ENCODE measurements around the gene PLOD1.
"Not testable (repeated sequence)": the region's sequence is repeated elsewhere in the genome, so short reads cannot be mapped to it uniquely, and the experiment has no call there.

The PLOD1 gene

GRCh38 chr1:12008355-12008754 is 73.8 kb downstream of the PLOD1 start:
- DNase-seq: not testable (repeated sequence)

DNA sequence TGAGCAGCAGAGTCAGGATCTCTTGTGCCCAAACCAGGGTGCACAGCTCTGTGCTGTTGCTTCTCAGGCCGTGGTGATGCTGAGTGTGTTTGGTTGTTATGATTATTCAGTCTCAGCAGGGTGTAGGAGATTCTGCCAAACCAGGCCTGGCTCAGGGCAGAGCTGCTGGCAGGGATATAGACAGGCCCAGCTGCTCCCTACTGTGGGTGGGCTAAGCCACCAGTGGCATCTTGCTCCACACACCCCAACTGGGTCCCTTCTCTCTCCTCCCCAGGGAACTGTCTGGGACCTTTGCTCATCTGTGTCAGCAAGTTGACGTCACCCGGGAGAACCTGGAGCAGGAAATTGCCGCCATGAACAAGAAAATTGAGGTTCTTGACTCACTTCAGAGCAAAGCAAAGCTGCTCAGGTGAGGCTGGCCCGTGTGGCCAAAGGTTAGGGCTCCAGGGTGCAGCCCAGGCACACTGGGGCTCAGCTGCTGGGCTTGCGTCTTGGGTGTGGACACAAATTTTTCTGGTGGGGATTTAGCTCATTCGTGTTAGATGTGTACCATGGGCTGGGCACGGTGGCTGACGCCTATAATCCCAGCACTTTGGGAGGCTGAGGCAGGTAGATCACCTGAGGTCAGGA is 74.9 kb downstream of the PLOD1 start:
- no peak for DNase-seq

DNA sequence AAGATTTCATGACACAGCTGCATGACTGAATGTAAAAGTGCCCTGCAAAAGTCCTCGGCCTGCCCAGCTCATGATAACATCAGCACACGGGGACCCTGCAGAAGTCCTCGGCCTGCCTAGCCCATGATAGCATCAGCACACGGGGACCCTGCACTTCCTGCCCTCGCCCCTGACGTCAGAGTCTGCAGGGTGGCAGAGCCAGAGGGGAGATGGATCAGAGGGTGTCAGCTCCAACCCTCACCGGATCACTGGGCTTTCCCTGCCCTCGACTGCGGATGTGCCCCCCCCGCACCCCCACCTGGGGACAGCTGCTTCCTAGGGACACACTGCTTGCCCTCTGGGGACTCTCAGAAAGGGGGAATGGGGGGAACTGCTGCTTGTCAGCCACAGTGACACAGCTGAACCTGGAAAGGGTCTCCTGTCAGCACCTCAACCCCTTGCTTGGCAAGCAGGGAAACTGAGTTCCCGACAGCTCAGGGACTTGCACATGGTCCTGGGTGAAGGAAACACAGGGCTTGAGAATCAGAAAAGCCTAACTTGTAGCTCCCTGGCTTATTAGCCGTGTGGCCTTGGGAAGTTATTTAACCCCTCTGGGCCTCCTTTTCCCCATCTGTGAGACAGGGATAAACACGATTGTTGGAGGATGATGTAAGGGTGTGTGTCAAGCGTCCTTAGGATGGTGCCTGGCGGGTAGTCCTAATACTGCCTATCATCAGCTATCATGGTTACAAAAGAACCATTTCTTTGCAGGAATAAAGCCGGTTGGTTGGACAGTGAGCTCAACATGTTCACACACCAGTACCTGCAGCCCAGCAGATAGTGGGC is 76.4 kb downstream of the PLOD1 start:
- DNase-seq: no peak

DNA sequence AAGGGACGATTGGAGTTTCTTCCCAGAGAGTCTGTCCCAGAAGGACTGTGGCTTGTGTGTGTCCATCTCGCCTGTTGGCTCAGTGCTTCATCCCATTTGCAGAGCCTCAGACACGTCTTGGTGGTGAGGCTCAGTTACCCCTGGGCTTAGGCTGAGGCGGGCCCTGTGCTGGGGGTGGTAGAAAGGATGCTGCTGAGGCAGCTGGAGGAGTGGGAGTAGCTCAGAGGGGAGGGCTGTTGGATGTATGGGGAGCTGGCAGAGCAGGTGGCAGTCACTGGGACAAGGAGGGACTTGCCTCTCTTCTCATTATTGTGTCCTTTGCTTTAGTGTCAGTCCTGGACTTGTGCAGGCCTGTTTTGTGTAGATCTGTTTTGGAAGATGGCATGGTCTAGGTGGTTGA is 77.5 kb downstream of the PLOD1 start:
- DNase-seq: no peak

DNA sequence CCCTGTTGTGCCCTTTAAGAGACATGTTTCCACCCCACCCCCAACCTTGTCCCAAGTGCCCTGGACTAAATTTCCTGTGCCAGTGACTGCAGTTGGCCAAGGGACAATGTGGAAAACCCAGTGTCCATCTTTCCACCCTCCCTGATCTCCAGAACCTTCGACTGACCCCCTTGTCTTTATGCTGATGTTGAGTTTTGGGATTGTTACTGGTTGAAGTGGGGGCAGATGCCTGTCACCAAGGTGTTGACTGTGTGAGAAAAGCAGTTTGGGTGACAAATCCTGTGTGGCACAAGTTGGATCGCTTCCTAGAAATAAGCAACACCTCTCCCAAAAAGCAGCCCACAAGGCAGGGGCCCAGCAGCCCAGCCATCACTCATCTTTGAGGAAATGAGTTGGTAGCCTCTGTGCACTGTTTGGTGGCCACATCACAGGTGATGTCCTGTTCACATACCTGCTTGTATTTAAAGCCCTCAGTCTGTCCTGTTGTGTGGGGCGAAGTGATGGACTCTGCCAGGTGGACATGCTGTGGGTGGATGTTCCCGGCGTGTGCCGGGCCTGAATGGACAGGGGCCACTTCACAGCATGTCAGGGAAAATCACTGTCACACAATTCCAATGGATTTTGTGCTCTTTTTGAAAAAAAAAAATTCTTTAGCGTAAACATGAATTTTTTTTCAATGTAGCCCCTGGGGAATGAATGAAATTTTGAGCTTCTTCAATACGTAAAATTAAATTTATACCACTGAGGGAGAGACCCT is 78.2 kb downstream of the PLOD1 start:
- no peak for DNase-seq

DNA sequence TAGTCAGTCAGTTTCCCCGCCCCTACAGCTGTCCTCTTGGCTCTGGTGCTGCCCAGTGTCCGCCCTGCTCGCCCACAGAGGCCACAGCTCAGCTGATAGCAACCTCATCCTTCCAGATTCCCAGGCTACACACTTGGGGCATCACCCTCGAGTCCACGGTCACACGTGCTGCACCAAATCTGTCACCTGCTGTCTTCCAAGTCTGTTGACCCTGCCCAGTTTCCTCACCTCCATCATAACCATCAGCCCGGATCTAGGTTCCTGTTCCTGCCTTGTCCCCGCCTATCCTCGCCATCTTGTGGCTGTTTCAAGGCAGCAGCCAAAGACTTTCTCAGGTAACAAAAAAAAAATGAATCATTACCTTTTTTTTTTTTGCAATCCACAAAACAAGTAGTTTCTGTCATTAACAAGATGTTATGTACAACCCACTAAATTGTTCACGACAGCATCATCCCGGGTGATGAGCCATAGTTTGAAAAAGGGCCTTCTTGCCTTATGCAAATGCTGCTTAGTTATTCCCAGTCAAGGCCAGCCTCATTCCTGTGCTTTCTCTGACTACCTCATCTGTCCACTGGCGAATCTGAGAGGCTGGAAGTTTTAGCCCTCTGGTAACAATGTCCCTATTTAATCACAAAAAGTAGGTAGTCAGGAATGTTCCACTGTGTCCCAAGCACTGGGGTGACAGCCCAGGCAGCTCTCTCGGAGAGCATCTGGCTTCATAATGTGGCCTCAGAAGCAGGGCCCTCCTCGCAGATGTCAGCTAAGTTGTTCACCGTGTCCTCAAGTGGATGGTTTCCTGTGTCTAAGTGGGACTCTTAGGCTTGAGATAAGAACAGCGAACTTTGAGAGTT is 79.8 kb downstream of the PLOD1 start:
- no peak for DNase-seq

DNA sequence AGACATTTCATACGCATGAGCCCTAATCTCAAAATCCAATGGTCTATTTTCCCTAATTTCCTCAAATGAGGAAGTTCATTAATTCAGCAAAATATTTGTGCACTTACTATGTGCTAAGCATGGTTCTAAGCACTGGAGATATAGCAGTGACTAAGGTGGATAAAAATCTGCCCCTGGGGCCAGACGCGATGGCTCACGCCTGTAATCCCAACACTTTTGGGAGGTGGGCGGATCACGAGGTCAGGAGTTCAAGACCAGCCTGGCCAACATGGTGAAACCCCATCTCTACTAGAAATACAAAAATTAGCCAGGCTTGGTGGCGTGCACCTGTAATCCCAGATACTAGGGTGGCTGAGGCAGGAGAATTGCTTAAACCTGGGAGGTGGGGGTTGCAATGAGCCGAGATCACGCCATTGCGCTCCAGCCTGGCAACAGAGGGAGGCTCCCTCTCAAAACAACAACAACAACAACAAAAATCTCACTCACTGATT is 80.5 kb downstream of the PLOD1 start:
- no peak for DNase-seq

DNA sequence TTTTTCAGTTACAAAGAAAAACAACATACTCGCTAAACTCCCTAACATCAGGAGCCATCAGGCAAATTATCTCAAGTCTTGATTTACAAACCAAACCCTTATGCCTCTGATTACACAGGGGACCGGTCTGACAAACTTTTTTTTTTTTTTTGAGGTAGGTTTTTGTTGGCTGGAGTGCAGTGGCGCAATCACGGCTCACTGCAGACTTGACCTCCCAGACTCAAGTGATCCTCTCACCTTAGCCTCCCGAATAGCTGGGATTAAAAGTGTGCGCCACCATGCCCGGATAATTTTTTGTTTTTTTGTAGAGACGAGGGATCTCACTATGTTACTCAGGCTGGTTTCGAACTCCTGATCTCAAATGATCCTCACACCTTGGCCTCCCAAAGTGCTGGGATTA is 81.0 kb downstream of the PLOD1 start:
- DNase-seq: no peak

GRCh38 chr1:12016182-12016581 is 81.7 kb downstream of the PLOD1 start:
- no peak for DNase-seq

DNA sequence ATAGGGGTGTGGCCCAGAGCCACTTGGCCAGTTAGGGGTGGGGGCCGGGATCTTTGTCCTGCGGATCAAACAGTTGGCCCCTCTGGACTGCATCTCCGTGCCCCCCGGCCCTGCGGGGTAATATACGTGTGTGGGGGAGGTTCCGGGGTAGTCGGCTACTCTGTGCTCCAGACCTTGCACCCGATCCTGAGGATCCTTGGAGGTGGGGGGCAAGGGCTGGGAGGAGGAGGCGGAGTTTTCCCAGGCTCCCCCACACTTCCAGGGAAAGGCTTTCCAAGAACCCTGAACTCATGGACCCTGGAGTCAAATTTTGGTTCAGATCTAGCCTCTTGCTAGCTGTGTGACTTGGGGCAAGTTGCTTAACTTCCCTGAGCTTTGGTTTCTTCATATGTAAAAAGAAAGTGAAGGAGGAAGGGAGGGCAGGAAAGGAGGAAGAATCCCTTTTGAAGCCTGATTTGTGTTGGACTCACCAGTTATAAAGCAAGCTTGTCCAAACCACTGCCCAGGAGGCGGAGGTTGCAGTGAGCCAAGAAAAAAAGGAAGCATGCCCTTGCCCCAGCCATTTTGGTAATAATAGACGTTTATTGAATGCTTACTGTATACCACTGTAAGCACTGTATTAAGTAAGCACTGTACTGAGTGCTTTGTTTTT is 85.5 kb downstream of the PLOD1 start:
- DNase-seq: no peak

DNA sequence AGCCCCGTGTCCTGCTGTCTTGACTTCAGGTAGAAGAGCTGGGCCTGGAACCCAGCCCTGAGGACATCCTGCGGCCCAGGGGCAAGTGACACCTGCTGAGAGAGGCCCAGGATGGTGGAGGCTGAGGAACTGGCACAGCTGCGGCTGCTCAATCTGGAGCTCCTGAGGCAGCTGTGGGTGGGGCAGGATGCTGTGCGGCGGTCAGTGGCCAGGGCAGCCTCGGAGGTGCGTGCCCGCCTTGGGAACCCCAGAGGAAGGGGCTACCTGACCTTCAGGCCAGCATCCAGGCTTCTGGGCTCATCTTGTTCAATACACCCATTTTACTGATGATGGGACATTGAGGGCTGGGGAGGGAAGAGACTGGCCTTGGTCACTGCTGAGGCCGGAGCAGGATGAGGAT is 87.1 kb downstream of the PLOD1 start:
- DNase-seq: no peak

DNA sequence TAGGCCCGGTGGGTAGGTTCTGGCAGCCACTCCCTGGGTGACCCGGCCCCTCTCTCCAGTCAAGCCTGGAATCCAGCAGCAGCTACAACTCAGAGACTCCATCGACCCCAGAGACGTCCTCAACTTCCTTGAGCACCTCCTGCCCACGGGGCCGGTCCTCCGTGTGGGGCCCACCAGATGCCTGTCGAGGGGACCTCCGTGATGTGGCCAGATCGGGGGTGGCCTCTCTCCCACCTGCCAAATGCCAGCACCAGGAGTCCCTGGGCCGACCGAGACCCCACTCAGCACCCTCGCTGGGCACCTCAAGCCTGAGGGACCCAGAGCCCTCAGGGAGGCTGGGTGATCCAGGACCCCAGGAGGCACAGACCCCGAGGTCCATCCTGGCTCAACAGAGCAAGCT is 87.5 kb downstream of the PLOD1 start:
- no peak for DNase-seq
